Measurements from ENCODE around the gene RPP14.

DNA sequence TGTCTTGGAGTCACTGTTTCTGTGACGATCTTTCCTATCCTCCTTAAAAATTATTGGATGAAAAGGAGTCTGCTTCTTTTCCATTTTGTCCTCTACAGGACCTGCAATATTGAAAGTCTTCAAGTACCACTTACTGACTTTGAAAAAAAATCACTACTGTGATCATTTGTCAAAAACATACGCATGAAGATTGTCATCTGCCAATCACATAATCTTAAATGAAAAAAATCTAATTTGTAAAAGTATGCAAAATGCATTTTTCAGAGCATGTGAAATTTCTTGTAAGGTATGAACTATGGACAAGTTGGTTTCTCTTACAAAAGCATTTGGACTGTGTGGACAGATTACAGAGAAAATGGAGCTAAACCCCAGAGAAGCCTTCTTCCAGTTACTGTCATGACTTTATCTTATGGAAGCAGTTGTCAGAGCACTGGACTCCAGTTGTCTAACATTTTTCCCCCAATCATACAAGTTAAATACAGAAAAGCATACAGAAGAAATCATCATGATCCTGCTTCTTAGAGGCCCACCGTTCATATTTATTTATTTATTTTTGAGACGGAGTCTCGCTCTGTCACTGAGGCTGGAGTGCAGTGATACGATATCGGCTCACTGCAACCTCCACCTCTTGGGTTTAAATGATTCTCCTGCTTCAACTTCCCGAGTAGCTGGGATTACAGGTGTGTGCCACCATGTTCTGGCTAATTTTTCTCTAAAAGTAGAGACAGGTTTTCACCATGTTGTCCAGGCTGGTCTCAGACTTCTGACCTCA lies 23.3 kb downstream of the RPP14 start:
- TF ChIP-seq, protein P1, sequence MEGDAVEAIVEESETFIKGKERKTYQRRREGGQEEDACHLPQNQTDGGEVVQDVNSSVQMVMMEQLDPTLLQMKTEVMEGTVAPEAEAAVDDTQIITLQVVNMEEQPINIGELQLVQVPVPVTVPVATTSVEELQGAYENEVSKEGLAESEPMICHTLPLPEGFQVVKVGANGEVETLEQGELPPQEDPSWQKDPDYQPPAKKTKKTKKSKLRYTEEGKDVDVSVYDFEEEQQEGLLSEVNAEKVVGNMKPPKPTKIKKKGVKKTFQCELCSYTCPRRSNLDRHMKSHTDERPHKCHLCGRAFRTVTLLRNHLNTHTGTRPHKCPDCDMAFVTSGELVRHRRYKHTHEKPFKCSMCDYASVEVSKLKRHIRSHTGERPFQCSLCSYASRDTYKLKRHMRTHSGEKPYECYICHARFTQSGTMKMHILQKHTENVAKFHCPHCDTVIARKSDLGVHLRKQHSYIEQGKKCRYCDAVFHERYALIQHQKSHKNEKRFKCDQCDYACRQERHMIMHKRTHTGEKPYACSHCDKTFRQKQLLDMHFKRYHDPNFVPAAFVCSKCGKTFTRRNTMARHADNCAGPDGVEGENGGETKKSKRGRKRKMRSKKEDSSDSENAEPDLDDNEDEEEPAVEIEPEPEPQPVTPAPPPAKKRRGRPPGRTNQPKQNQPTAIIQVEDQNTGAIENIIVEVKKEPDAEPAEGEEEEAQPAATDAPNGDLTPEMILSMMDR (IDR thresholded peaks at IDR 0.05; ENCODE audit: low read depth, low read length, poor library complexity, severe bottlenecking), result no peak
- no peak for TF ChIP-seq EZH2phosphoT487 (IDR thresholded peaks at IDR 0.05; ENCODE audit: borderline replicate concordance, low read length)

Measured in DOHH2 (cell line).